ENCODE data around the gene UIMC1.

The UIMC1 gene

GRCh38 chr5:176941951-176942350, 64.6 kb downstream of the UIMC1 start:
- CTCF ChIA-PET, result no interaction called here
- Histone ChIP-seq H3K27ac (ENCODE audit: extremely low read depth, low read depth, low read length) (no peak overlapping the region), H3K4me3 (ENCODE audit: low read depth, low read length) (no peak overlapping the region), H3K9me3 (ENCODE audit: control insufficient read depth, insufficient read depth, low read depth, low read length) (no peaks in the 10 kb centered on the region), H3K4me1 (ENCODE audit: control insufficient read depth, insufficient read depth, low read length) (no peaks in the 10 kb centered on the region), H3K36me3 (ENCODE audit: control insufficient read depth in 2 of 2, insufficient read depth in 1 of 2, low read length in 2 of 2) (peaks cover 36 to 82% of the 10 kb centered on the region in 2 experiments)
- POLR2A ChIA-PET, result no interaction called here
- TF ChIP-seq ZNF558 (tag by site-specific recombination; IDR thresholded peaks at IDR 0.05), result no peak
- no peak for TF ChIP-seq ZBTB10 (tag by site-specific recombination; IDR thresholded peaks at IDR 0.05)
- TF ChIP-seq ZNF585B (tag by site-specific recombination; IDR thresholded peaks at IDR 0.05), result no peak
- TF ChIP-seq ZNF48 (tag by site-specific recombination; IDR thresholded peaks at IDR 0.05), result no peak
- TF ChIP-seq ZFP3 (tag by site-specific recombination; IDR thresholded peaks at IDR 0.05; ENCODE audit: low read depth), result no peak
- no peak for TF ChIP-seq ZNF677 (tag by site-specific recombination; IDR thresholded peaks at IDR 0.05)
- no peak for TF ChIP-seq BCL6B (tag by site-specific recombination; IDR thresholded peaks at IDR 0.05)
- TF ChIP-seq ZNF488 (tag by site-specific recombination; IDR thresholded peaks at IDR 0.05), result no peak
- no peak for TF ChIP-seq FEZF1 (tag by site-specific recombination; IDR thresholded peaks at IDR 0.05)
- no peak for TF ChIP-seq ZNF121 (tag by site-specific recombination; IDR thresholded peaks at IDR 0.05)
- no peak for TF ChIP-seq ZNF404 (tag by site-specific recombination; IDR thresholded peaks at IDR 0.05)
- TF ChIP-seq PRDM4 (tag by site-specific recombination; IDR thresholded peaks at IDR 0.05), result no peak
- TF ChIP-seq ZBTB6 (tag by site-specific recombination; IDR thresholded peaks at IDR 0.05), result no peak
- no peak for TF ChIP-seq ZNF324 (tag by site-specific recombination; IDR thresholded peaks at IDR 0.05)
- no peak for TF ChIP-seq ZNF518A (tag by site-specific recombination; conservative IDR thresholded peaks at IDR 0.05; ENCODE audit: low read depth)
- TF ChIP-seq PRDM2 (tag by site-specific recombination; IDR thresholded peaks at IDR 0.05; ENCODE audit: borderline replicate concordance), result no peak
- no peak for TF ChIP-seq ZNF423 (tag by site-specific recombination; IDR thresholded peaks at IDR 0.05)
- no peak for TF ChIP-seq ZBTB17 (tag by site-specific recombination; IDR thresholded peaks at IDR 0.05)
- no peak for TF ChIP-seq ZNF174 (tag by site-specific recombination; IDR thresholded peaks at IDR 0.05)

All from HEK293 (cell line).